ENCODE measurements around the gene CYP2D6.

CYP2D6 gene

DNA sequence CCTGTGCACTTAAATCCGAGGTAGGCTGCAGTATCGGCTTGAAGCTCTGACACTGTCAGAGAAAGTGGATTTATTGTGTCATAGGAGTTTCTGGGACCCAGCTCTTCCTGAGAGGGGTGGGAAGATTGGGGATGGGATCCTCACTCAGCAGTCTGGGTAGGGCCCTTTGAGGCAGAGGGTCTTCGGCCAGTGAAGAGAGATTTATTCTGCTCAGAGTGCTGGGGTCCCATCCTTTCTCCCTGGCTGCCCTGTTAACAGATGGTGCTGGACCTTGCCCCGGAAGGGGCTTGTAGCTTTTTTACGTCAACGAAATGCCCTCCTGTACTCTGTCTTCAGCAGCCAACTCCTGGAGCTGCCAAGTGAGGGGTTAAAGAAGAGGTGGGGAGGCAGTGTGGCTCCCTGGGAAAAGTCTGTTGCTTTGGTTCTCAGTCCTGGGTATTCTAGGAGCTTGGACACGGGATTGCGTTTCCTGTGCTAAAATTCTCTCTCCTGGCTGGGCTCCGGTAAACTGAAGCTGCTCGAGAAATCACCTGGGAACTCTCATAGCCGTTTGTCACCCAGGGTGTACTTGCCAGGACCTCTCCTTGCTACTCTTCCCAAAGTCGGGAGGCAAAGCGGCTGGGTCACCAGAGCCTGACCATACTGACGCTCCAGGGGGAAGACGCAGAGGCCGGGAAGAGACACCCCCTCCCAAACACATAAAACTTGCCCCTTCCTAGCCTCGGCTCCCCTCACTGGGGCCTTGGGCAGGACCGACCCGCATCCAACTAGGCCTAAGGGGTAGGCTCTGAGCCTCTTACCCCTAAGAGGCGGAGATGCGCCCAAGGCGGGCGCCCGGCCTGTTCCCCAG, 51.9 kb downstream of the CYP2D6 start:
- TF ChIP-seq, protein P1, sequence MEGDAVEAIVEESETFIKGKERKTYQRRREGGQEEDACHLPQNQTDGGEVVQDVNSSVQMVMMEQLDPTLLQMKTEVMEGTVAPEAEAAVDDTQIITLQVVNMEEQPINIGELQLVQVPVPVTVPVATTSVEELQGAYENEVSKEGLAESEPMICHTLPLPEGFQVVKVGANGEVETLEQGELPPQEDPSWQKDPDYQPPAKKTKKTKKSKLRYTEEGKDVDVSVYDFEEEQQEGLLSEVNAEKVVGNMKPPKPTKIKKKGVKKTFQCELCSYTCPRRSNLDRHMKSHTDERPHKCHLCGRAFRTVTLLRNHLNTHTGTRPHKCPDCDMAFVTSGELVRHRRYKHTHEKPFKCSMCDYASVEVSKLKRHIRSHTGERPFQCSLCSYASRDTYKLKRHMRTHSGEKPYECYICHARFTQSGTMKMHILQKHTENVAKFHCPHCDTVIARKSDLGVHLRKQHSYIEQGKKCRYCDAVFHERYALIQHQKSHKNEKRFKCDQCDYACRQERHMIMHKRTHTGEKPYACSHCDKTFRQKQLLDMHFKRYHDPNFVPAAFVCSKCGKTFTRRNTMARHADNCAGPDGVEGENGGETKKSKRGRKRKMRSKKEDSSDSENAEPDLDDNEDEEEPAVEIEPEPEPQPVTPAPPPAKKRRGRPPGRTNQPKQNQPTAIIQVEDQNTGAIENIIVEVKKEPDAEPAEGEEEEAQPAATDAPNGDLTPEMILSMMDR (IDR thresholded peaks at IDR 0.05; ENCODE audit: low read depth, low read length) = no peak

DNA sequence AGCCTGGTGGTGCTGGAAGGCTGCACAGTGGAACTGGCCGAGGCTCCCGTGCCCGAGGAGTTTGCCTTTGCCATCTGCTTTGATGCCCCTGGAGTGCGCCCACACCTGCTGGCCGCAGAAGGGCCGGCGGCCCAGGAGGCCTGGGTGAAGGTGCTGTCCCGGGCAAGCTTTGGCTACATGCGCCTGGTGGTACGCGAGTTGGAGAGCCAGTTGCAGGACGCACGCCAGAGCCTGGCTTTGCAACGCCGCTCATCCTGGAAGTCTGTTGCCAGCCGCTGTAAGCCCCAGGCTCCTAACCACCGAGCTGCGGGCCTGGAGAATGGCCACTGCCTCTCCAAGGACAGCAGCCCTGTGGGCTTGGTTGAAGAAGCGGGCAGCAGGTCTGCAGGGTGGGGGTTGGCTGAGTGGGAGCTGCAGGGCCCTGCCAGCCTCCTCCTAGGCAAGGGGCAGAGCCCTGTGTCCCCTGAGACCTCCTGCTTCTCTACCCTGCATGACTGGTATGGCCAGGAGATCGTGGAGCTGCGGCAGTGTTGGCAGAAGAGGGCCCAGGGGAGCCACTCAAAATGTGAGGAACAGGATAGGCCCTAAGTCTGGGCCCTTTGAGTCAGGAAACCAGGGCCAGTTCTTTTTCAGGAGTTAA, 53.0 kb downstream of the CYP2D6 start:
- H3K4me3 ChIP-seq (ENCODE audit: low read depth, low read length) = no peak overlapping the region
- TF ChIP-seq, protein P1 (IDR thresholded peaks at IDR 0.05; ENCODE audit: low read depth, low read length) = no peak

More for the DNA sequence above, 51.9 kb downstream of the CYP2D6 start:
- peak overlapping the region; percentile 68 for H3K4me3 ChIP-seq (ENCODE audit: low read depth, low read length)

DNA sequence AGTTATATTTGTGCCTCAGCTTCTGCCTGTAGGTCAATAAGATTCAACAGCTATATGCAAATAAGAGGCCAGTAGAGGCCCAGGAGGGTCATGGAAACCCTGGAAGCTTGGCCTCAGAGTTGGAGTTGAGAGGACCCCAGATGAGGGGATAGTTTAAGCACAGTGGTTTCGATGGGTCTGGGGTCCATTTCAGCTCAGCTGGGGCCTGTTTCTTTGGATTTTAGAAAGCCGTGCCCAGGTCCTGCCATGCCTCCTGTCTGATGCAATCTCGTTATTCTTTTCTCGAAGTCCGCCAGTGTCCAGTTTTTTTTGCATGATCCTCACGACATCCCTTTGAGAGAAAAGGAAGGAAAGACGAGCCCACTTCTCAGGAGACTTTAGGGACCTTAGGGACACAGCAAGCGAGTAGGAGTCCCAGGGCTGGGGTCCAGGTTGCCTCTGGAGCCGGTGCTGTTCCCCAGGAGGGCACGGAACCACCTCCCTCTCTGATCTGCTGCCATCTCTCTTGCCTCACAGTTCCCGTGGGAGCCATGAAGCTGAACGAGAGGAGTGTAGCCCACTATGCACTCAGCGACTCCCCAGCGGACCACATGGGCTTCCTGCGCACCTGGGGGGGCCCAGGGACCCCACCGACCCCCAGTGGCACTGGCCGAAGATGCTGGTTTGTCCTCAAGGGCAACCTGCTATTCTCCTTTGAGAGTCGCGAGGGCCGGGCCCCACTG, 53.7 kb downstream of the CYP2D6 start:
- no peak overlapping the region for H3K4me3 ChIP-seq (ENCODE audit: low read depth, low read length)
- TF ChIP-seq, protein P1 (IDR thresholded peaks at IDR 0.05; ENCODE audit: low read depth, low read length) = no peak

Data from WI38 (cell line).